ENCODE data around the gene IGF2. TPM values are rescaled to one million over a fixed set of nuclear protein-coding genes. Genes with fewer than 3 reads are reported as not detected.
A peak's percentile ranks its signal among the peaks of the same experiment; 100 is the strongest.

The IGF2 gene
- polyA plus RNA-seq, 1 donor (not counting 4 experiments of a cell fraction or from before 2014, with no cell fraction given): not detected

DNA sequence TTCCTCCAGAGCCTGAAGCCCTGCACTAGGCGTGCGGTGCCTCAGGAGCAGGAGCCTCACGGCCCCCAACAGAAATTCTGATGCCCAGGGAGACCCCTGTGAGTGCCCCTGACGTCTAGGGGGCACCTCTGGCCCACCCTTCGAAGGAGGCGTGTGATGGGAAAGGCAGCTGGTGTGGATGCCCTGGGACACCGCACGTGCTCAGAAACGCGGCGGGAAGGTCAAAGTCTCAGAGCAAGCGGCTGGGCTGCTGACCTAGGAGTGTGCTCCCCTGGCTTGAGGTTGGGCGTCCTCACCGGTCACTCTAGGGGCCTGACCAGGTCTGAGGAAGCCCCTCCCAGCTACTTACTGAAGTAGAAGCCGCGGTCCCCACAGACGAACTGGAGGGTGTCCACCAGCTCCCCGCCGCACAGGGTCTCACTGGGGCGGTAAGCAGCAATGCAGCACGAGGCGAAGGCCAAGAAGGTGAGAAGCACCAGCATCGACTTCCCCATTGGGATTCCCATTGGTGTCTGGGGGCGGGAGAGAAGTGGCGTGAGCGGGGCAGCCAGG, 4.1 kb downstream of the IGF2 start:
- Histone ChIP-seq H3K36me3 (ENCODE audit: control insufficient read depth in 2 of 2, extremely low read depth in 1 of 2, insufficient read depth in 2 of 2, low read length in 2 of 2) (no peaks in the 10 kb centered on the region), H4K20me1 (ENCODE audit: control insufficient read depth, extremely low read depth, insufficient read depth, low read length) (no peaks in the 10 kb centered on the region), H3K27me3 (ENCODE audit: control insufficient read depth, extremely low read depth, insufficient read depth, low read length) (peaks cover 79% of the 10 kb centered on the region), H3K9me1 (ENCODE audit: control insufficient read depth, extremely low read depth, insufficient read depth, low read length) (no peaks in the 10 kb centered on the region), H3K4me2 (ENCODE audit: control insufficient read depth, extremely low read depth, insufficient read depth, low read depth, low read length) (no peak overlapping the region), H3K27ac (ENCODE audit: control insufficient read depth, insufficient read depth, low read length) (no peak overlapping the region), H3K9me3 (ENCODE audit: control insufficient read depth, low read depth, low read length) (no peaks in the 10 kb centered on the region), H3K9ac (ENCODE audit: control insufficient read depth, extremely low read depth, insufficient read depth, low read length) (no peak overlapping the region), H3K4me1 (ENCODE audit: control insufficient read depth, extremely low read depth, insufficient read depth, low read length) (no peaks in the 10 kb centered on the region), H2AFZ (ENCODE audit: control insufficient read depth, low read length) (no peak overlapping the region), H3K79me2 (ENCODE audit: control insufficient read depth, insufficient read depth, low read length) (no peaks in the 10 kb centered on the region), H3K4me3 (ENCODE audit: control insufficient read depth in 2 of 3, extremely low read depth in 1 of 3, insufficient read depth in 2 of 3, low read depth in 1 of 3, low read length in 3 of 3) (no peak overlapping the region)
- dilution Hi-C loops (cut with MboI; ENCODE audit: extremely low pct_ligation_motif_present, low sequenced_read_pairs): no loop called here
- TF ChIP-seq EZH2 (IDR thresholded peaks at IDR 0.05; ENCODE audit: low read length): no peak
- TF ChIP-seq, protein P1, sequence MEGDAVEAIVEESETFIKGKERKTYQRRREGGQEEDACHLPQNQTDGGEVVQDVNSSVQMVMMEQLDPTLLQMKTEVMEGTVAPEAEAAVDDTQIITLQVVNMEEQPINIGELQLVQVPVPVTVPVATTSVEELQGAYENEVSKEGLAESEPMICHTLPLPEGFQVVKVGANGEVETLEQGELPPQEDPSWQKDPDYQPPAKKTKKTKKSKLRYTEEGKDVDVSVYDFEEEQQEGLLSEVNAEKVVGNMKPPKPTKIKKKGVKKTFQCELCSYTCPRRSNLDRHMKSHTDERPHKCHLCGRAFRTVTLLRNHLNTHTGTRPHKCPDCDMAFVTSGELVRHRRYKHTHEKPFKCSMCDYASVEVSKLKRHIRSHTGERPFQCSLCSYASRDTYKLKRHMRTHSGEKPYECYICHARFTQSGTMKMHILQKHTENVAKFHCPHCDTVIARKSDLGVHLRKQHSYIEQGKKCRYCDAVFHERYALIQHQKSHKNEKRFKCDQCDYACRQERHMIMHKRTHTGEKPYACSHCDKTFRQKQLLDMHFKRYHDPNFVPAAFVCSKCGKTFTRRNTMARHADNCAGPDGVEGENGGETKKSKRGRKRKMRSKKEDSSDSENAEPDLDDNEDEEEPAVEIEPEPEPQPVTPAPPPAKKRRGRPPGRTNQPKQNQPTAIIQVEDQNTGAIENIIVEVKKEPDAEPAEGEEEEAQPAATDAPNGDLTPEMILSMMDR (optimal IDR thresholded peaks at IDR 0.05 in 1 of 3, IDR thresholded peaks at IDR 0.05 in 1 of 3, conservative IDR thresholded peaks at IDR 0.05 in 1 of 3; ENCODE audit: extremely low read depth in 1 of 3, insufficient read depth in 2 of 3, low read length in 3 of 3): no peak
- DNase-seq (ENCODE audit: low read depth, low spot score) (no peak), FAIRE-seq (no peak)

DNA sequence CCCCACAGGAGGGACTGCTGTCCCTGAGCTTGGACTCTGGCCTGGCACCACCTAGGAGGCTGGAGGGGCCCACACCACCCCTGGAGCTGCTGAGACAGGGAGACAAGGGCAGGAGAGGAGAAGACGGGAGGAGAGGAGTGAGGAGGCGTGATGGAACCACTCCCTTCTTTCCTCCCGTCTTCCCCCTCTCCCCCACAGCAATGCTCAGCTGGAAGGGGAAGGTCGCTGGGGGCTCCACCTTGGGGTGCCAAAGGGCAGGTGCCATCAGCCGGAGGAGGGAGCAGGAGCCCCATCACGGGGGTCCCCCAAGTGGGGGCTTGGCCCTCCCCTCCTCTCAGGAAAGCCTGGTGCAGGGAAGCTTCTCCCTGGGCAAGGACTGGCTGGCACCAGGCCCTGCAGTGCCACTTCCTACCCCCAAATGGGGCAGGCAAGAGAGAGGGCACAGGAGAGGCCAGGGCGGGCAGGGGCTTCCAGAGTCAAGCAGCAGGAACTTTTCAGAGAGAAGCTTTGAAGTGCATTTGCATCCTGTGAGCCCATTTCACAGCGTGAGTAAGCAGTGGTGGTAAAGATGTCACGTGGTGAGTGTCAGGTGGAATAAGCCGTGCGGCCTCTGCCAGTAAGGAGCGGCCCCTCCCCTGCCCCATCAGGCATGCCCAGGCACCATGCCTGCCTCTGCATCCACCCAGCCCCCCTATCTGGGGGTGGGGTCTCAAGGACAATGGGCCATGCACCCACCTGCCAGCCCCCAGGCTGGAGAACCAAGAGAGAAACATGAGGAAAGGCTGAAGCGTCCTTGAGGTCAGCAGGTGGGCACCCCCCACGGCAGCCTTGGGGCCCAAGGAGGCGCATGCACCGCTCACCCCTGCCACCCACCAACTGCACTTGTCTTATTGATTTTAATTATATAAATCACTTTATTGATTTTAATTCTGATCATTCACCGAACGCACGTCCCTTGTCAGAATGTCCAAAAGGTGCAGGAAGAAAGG, 4.9 kb downstream of the IGF2 start:
- TF ChIP-seq, protein P1 (optimal IDR thresholded peaks at IDR 0.05 in 1 of 3, IDR thresholded peaks at IDR 0.05 in 1 of 3, conservative IDR thresholded peaks at IDR 0.05 in 1 of 3; ENCODE audit: extremely low read depth in 1 of 3, insufficient read depth in 2 of 3, low read length in 3 of 3): no peak
- peak; percentile 41 for TF ChIP-seq EZH2 (IDR thresholded peaks at IDR 0.05; ENCODE audit: low read length)
- Histone ChIP-seq H3K9ac (ENCODE audit: control insufficient read depth, extremely low read depth, insufficient read depth, low read length) (no peak overlapping the region), H3K4me3 (ENCODE audit: control insufficient read depth in 2 of 3, extremely low read depth in 1 of 3, insufficient read depth in 2 of 3, low read depth in 1 of 3, low read length in 3 of 3) (no peak overlapping the region), H3K79me2 (ENCODE audit: control insufficient read depth, insufficient read depth, low read length) (no peaks in the 10 kb centered on the region), H3K4me2 (ENCODE audit: control insufficient read depth, extremely low read depth, insufficient read depth, low read depth, low read length) (no peak overlapping the region), H2AFZ (ENCODE audit: control insufficient read depth, low read length) (no peak overlapping the region), H3K4me1 (ENCODE audit: control insufficient read depth, extremely low read depth, insufficient read depth, low read length) (no peaks in the 10 kb centered on the region), H3K27me3 (ENCODE audit: control insufficient read depth, extremely low read depth, insufficient read depth, low read length) (peaks cover 72% of the 10 kb centered on the region), H3K36me3 (ENCODE audit: control insufficient read depth in 2 of 2, extremely low read depth in 1 of 2, insufficient read depth in 2 of 2, low read length in 2 of 2) (no peaks in the 10 kb centered on the region), H3K9me3 (ENCODE audit: control insufficient read depth, low read depth, low read length) (no peaks in the 10 kb centered on the region), H3K9me1 (ENCODE audit: control insufficient read depth, extremely low read depth, insufficient read depth, low read length) (no peaks in the 10 kb centered on the region), H4K20me1 (ENCODE audit: control insufficient read depth, extremely low read depth, insufficient read depth, low read length) (no peaks in the 10 kb centered on the region), H3K27ac (ENCODE audit: control insufficient read depth, insufficient read depth, low read length) (no peak overlapping the region)
- FAIRE-seq: no peak
- dilution Hi-C loops (cut with MboI; ENCODE audit: extremely low pct_ligation_motif_present, low sequenced_read_pairs): no loop called here
- no peak for DNase-seq (ENCODE audit: low read depth, low spot score)
